Right lung (tissue), 5 donors: ENCODE data around the gene C1orf198. TPM values are rescaled to one million over a fixed set of nuclear protein-coding genes. Genes with fewer than 3 reads are reported as not detected.

Experiments
- DNase-seq, 2 donors: peaks; one replicate each; pipeline ENCODE4 v3.0.0-alpha.2; 2013
- polyA plus RNA-seq, 5 donors: library from polyadenylated mRNA; unstranded; fragments of 120-200 nt; gene quantifications; one replicate each; pipeline versions ENCODE4 v1.2.1 to v1.2.3, GENCODE V29; 2013; ENCODE audit warnings: inconsistent platforms in 1 of 5, low replicate concordance in 1 of 5; ENCODE audit not compliant: insufficient read length in 5 of 5, insufficient read depth in 1 of 5

Gene C1orf198
- polyA plus RNA-seq, 5 donors, result 68.7 to 92.3 (median 80.9) TPM

DNA sequence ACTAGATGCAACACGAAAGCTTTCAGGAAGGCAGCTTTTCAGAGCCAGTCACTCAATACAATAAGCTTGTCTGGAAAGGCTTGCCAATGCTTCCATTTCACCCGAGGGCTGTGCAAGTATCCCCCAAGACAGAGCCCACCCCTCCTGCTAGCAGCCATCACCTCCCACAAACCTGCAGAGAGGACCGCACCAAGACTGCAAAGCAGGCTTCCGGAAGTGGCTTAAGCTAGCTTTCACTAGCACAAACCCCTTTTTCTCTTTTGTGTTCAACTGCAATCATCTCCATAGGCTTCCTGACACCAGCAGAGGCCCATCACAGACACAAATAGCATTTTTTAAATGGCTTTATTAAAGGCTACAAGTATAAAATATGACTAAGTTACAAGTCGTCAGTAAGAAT lies 31.5 kb downstream of the C1orf198 start:
- no peak for DNase-seq

DNA sequence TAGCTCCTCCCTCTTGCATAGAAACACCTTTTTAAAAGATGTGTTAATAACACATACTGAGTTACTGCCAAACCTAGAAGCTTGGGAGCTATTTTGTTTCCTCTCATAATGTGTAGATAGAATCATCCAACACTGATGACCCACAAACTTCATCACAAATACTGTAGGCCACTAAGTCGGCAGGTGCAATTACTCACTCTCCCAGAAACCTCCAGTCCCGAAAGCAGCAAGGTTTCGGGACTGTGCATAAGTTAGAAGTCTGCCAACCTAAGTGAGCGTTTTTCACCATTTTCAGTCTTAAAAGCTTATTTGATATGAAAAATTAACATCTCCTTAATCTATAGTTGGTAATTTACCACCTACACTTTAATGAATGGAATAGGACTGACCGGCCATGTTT lies 32.0 kb downstream of the C1orf198 start:
- no peak for DNase-seq

DNA sequence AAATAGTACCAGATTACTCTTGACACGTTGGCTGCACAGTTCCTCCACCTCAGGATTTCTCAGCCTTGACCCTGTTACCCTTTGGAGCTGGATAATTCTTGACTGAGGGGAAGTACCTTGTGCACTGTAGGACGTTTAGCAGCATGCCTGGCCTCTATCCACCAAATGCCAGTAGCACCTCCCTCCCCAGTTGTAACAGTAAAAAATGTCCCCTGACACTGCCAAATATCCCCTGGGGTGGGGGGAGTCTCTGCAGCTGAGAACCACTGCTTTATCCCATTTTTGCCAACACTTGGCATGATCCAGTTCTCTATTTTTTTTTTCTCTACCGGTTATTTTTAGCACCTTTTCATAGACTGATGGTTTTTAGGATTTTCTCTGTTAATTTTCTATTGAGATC lies 34.0 kb downstream of the C1orf198 start:
- no peak for DNase-seq

DNA sequence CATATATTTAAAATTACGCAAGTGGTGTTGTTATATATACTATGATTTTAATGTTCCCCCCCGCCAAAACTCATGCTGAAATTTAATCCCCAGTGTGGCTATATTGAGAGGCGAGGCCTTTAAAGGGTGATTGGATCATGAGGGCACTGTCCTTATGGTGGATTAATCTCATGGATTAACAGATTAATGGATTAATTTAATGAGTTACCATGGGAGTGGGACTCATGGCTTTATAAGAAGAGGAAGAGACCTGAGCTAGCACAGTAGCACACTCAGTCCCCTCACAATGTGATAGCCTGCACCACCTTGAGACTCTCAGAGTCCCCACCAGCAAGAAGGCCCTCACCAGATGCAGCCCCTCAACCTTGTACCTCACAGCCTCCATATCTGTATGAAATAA lies 34.8 kb downstream of the C1orf198 start:
- DNase-seq, result no peak

DNA sequence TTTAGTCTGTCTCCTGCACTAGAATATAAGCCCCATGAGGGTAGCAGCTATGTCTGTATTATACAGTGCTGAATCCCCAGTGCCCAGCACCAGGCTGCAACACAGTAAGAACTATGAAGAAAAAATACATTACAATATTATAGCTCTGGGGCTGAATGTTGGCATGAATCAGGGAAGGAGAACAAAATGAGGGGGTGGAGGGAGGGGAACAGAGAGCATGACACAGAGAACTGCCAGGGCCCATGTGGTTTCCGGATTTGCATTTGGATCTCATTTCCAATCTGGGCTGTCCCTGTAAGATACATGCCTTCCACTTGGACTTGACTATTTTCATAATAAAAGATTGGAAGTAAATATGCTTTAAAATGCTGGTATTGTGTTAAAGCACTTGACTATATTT lies 35.8 kb downstream of the C1orf198 start:
- DNase-seq, result no peak

DNA sequence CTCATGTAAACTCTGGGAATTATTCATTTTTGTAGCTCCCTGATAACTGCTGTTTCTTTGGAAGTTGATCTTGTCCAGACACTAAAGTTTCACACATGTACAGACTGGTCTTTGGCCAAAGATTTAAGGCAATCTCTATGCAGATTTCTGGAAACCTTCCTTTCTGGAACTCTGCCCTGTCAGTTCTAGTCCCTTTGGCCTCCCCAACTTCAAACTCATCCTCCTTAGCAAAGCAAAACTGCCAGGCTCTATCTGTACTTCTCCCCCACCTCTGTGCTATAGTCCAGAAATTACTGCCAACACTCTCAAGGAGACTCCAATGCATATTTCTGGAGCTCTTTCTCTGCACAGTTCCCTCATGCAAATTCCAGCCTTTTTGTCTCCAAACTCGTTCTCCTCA lies 36.5 kb downstream of the C1orf198 start:
- no peak for DNase-seq

DNA sequence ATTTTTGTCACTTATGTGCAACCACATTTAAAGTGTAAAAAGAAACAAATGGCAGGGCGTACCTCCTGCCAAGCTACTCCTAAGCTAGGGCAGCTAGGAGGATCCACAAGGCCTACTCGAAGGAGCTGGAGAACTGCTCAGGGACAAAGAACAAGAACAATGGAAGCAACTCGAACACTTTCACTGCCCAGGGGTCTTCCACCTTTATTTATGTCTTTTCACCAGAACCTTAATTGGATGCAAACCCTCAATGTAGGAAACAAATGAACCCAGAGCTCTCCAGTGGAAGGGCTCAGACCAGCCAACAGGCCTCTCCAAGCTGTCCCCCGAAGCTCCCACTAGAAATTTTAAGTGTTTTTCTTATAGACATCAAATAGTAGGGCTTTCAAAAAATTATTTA lies 39.9 kb downstream of the C1orf198 start:
- no peak for DNase-seq

DNA sequence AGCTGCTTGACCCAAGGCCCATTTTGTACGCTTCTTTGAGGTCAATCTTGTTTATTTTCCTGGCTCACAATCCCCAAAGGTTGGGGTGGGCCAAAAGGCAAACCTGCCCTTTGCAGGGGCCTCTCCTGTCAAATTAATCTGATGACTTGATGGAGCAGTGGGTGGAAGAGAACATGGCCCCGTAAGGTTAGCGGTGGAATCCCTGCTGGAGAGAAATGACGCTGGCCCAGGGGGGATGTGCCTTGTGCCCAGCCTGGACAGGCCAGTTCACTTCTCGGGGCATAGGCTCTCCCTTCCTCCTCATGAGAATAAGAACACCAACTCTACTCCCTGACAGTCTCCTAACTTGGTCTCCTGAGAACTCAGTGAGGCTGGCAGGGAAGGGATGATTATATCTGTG lies 40.5 kb downstream of the C1orf198 start:
- no peak for DNase-seq

DNA sequence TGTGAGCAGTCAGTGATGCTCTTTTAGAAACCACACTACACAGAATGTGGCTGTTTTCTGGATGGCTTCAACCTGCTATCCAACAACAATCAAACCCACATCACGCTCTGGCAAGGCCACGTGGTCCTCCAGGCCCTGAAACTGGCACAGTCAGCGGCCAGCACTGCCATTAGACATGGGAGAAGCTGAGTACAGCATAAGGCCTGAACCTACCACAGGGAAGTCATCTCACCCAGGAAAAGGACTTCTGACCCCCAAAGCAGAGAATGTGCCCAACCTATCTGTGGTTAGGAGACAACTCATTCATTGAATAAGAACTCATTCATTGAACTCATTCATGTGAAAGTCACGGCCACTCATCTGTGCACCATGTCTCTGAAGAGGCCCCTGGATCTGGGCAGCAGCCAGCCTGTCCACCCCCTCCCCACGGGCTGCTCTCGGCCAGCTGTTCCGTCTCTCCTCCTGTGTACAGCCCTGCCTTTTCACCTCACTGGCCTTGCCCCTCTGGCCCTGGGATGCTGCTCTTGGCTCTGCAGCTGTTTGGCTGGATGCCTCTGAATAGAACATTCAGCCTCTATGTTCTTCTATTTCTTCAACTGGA lies 41.1 kb downstream of the C1orf198 start:
- DNase-seq, result no peak

DNA sequence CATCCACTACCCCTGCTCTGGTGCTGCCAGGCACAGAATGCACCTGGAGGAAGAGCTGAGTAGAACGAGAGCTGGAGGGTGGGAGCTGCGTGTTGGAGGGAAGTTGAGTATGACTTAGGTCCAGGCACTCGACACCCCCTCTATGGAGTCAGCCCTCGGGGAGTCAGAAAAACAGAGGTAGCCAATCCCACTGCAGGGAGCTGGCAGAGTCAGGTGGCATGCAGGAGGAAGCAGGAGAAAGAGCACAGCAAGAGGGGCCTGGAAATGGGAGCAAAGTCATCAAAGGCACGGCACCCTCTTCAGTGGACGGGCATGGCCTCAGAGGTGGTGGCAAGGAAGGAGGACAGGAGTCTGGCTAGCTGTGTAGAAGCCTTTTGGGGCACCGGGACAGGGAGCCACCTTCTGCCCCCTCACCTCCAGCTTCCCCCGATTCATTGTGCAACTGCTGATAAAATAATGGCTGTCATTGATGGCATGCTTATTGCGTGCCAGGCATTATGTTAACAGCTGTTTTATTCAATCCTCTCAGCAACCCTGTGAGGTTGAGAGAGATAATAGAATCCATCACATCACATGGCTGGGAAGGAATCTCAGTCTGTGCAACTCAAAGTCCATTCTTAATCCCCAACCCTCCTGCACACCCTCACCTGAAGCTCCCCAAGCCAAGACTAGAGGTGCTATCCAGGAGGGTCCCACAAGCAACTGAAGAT lies 42.0 kb downstream of the C1orf198 start:
- DNase-seq, result no peak

DNA sequence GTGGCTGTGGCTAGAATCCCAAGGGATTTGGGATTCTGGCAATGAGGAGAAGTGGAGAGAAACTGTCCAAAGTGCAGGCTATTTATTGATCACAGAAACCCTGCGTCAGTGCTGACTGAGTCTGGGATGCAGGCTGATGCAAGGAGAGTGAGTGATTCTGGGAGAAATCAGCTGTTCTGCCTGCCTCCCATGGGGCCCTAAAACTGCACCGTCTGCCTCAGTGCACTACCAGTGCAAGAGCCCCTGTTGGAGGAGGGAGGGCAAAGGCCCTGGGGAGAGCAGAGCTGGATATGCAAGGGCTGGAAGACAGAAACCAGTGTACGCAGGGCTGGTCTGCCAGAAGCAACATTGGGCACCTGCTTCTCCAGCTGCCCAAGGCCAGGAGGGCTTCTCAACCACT lies 42.6 kb downstream of the C1orf198 start:
- DNase-seq, result no peak

DNA sequence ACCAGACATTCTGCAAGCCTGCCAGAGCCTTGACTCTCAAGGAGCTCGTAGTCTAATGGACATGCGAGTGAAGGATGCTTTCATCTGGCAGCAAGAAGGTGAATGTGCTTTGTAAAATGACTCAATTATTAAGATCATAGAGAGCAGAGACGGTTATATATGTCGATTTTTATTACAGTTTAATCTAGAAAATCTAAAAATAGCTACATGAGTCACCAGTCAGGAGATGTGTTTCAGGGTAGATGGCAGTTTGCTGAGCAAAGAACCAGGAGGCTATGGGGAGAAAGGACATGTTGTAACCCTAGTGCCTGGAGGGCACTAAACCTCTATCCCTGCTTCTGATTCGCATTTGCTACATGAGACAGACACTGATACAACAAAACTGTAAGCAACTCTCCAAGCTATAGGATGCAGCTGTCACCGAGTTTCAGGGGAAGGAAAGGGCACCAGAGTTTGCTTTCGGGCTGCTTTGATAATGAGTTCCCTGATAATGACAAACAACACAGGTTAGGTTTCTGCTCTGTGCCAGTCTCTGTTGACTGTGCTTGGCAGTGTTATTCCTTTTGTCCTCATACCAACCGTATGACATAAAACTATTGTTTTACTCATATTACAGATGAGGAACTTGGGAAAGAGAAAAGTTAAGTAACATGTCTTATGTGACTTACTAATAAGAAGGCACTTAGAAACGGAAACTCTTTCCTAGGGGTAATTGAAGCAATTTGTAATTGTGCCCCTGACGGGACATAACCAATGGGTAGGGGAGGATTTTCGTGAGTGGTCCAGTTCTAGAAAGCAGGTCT lies 43.2 kb downstream of the C1orf198 start:
- no peak for DNase-seq

DNA sequence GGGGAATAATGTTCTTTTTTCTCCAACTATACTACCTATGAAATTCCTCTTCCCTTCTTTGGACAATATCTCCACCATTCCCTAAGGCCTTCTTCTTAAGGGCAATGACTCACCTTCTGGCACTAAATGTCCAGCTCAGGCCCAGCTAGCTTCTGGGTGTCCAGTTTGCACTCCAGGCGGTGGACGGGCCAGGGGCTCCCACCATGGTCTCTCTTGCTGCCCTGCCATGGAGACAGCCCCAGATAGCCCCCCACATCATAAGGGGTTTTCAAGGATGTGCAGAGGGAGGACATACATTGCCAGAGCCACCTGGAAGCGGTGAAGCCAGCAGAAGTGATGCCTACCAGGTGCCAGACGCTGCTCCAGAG lies 43.8 kb downstream of the C1orf198 start:
- DNase-seq, result no peak

DNA sequence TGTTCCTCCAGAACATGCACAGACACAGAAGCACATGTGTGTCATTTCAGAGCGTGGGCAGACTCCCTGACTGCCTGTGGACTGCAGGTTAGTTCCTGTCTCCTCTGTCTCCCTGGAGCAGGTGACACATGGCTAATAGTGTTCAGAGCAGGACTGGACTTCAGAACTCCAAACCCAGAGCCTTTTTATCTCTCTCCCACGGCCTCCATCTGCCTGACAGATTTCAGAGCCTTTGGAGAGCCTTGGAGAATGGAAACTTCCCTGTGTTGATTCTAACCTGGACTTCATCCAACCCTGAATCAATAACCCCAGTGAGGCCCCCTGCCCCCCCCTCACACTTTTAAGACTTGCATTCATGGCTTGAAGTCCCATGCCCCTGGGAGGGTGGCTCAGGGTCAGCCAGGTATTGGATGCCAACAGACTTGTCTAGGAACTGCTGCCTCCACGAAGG lies 44.4 kb downstream of the C1orf198 start:
- DNase-seq, result no peak

DNA sequence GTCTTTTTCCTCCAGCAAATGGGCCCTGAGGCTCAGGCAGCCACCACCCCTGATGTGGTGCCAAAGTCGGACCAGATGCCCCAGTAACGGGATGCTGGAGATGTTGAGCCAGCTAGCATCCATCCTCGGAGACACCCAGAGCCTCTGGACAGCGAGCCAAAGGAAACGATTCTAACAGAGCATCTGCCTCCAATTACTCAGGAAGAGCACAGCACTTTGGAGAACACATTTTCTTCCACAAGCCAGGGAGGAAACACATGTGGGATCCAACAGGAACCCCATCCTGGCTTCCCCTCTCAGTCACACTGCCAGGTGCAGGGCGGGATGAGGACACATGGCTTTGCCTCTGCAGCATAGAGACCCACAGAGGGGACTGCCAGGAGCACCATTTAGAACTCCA lies 44.9 kb downstream of the C1orf198 start:
- no peak for DNase-seq

DNA sequence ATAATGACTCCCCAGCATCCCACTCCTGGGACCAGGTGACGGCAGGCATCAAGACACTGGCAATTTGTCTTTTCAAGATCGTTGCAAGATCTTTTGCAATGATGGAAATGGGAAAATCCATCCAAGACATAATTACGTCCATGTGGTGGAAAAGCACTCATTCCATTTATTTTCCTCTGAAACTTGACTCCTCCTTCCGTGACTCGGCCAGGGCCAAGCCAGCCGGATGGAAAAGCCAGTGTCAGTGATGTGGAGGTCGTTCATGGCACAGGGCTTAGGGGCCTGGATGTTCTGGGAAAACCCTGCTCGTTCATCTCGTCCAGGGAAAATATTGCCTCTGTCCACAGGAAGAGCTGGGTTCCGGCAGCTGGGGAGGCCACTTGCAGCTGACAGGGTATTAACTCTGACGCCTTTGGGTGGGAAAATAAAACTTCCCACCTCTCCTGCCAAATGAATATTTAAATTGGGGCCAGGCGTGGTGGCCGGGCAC lies 46.2 kb downstream of the C1orf198 start:
- DNase-seq, result no peak

DNA sequence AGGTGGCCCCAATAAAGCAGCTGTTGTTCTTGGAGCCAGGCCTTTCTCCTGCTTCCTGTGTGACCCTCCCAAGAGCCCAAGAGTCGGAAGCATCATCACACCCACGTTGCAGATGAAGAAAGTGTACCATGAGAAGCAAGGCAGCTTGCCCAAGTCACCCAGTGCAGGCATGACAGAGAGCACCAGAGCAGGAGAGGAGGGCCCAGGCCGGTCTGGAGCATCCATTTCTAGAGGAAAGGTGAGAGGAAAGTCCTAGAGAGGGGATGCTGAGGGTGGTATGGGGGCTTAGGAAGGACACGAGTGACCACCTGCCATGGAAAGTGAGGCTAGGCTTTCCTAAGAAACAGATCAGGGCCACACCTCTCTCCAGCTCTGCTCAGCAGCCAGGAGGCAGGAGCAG lies 47.0 kb downstream of the C1orf198 start:
- no peak for DNase-seq

DNA sequence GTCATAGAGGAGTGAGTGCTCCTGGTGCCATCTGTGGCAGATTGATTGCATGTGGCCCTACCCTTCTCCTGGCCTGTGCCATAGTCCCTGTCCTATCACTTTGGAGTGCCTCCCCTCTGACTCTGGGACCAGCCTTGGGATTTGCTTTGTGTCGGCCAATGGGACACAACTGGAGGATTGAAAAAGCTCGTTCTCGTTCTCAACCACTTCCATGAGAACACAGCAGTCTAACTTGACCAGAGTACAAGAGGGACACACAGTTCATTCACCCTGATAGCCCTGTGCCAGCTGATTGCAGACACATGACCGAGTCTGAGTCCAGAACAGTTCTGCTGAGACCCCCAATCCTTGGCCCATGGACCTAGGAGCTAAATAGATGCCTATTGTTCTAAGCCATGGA lies 47.8 kb downstream of the C1orf198 start:
- DNase-seq, result no peak

DNA sequence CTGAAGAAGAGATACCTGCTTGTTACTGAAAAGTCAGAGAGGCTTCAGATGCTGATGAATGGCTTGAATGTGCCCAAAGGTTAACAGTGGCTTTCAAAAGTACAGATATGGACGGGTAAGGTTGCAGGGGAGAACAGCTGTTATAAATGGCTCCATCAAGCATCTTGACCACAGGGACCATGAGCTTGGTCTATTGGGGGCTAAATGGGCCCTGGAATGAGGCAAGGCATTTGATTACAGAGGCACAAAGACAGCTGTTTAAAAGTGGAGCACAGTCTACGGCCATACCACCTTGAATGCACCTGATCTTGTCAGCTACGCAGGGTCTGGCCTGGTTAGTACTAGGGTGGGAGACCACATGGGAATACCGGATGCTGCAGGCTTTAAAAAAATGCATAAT lies 48.3 kb downstream of the C1orf198 start:
- no peak for DNase-seq

DNA sequence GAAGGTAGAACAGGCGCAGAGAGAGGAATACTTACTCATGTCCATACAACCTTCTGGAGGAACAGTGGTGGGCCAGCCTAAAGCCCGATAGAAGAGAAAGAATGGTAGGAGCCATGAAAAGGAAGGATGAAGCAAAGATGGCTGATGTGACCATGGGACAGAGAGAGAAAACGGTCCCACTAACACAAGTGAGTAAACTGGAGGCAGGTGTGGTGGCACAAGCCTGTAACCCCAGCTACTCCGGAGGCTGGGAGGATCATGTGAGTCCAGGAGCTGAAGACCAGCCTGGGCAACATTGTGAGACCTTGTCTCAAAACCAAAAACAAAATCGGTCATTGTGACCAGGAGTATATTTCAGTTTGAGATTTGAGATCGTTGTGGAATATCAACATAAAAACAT lies 49.4 kb downstream of the C1orf198 start:
- DNase-seq, result no peak

DNA sequence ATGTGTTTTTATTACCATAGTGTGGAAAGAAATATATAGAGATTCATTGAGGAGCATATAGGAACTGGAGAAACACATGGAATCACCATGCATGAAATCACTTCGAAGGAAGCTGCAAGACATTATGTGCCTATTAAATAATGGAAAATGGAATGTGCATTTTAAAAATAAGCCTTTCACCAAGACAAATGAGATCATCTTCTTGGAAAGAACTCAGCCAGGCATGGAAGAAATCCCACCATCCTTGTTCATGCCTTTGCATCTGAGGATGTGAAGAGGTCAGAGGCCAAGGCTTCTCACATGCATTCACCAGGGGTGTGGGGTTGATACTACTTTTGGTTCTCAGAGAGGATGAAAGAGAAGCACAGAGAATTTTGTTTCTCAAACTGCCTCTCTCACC lies 50.0 kb downstream of the C1orf198 start:
- no peak for DNase-seq

DNA sequence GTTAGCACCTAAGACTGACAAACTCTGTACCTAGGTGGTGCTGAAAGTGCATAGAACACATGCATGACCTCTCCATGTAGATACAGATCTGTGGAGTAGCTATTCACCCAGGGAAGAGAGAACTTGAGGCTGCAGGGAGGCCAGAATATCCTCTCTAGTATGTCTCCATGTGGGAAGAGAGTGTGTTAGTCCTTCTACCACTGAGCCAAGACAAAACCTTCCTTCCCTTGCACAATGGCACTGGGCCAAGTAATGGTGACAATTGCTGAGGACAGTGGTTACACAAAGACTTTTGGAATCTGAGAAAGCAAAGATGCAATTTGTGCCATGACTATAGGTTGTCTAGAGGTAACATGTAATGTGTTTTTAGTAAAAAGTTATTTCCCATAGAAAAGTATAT lies 52.3 kb downstream of the C1orf198 start:
- DNase-seq, result no peak
